ENCODE data around the gene EIF4G3. TPM values are rescaled to one million over a fixed set of nuclear protein-coding genes. Genes with fewer than 3 reads are reported as not detected.
"Not testable (repeated sequence)": the region's sequence is repeated elsewhere in the genome, so short reads cannot be mapped to it uniquely, and the experiment has no call there.

EIF4G3 gene
- polyA plus RNA-seq, 5 donors = 46.6 to 70.3 (median 63.5) TPM

- no peak for DNase-seq
These were observed 146.5 kb downstream of the EIF4G3 start for GRCh38 chr1:21030181-21030580.

GRCh38 chr1:21028520-21029145 is 148.1 kb downstream of the EIF4G3 start:
- DNase-seq = no peak

- no peak for DNase-seq
These were observed 148.9 kb downstream of the EIF4G3 start for GRCh38 chr1:21027805-21028204.

- no peak for DNase-seq
These were observed 151.8 kb downstream of the EIF4G3 start for GRCh38 chr1:21024918-21025317.

- not testable (repeated sequence) for DNase-seq
These were observed 152.4 kb downstream of the EIF4G3 start for GRCh38 chr1:21024136-21024896.

GRCh38 chr1:21022279-21023040 is 154.2 kb downstream of the EIF4G3 start:
- peak; percentile 59 to 61 for DNase-seq

- no peak for DNase-seq
These were observed 155.4 kb downstream of the EIF4G3 start for GRCh38 chr1:21021311-21021710.

- DNase-seq = no peak
These were observed 156.5 kb downstream of the EIF4G3 start for GRCh38 chr1:21020151-21020550.

- no peak for DNase-seq
These were observed 158.0 kb downstream of the EIF4G3 start for GRCh38 chr1:21018673-21019072.

GRCh38 chr1:21013510-21013909 is 163.2 kb downstream of the EIF4G3 start:
- DNase-seq = no peak

GRCh38 chr1:21012937-21013336 is 163.8 kb downstream of the EIF4G3 start:
- peak; percentile 49 to 51 for DNase-seq

GRCh38 chr1:21007876-21008275 is 168.8 kb downstream of the EIF4G3 start:
- DNase-seq = no peak

GRCh38 chr1:21005466-21006239 is 171.0 kb downstream of the EIF4G3 start:
- DNase-seq = no peak

- DNase-seq = no peak
These were observed 173.2 kb downstream of the EIF4G3 start for GRCh38 chr1:21003281-21004045.

- DNase-seq = no peak
These were observed 175.7 kb downstream of the EIF4G3 start for GRCh38 chr1:21001042-21001441.

- no peak for DNase-seq
These were observed 176.5 kb downstream of the EIF4G3 start for GRCh38 chr1:21000245-21000594.

- no peak for DNase-seq
These were observed 177.0 kb downstream of the EIF4G3 start for GRCh38 chr1:20999525-21000244.

- DNase-seq = no peak
These were observed 177.9 kb downstream of the EIF4G3 start for GRCh38 chr1:20998826-20999225.

GRCh38 chr1:20997602-20998224 is 179.0 kb downstream of the EIF4G3 start:
- DNase-seq = no peak

- no peak for DNase-seq
These were observed 180.1 kb downstream of the EIF4G3 start for GRCh38 chr1:20996554-20996953.
